HG02763 (cell line): Measurements from ENCODE around the gene FOXD2.

Experiments
- ATAC-seq: cut with Tn5 transposase; IDR thresholded peaks from one replicate; pipeline ENCODE4 v1.9.1; 2021; ENCODE audit warnings: mild to moderate bottlenecking, moderate library complexity; ENCODE audit not compliant: unreplicated experiment

Gene FOXD2

DNA sequence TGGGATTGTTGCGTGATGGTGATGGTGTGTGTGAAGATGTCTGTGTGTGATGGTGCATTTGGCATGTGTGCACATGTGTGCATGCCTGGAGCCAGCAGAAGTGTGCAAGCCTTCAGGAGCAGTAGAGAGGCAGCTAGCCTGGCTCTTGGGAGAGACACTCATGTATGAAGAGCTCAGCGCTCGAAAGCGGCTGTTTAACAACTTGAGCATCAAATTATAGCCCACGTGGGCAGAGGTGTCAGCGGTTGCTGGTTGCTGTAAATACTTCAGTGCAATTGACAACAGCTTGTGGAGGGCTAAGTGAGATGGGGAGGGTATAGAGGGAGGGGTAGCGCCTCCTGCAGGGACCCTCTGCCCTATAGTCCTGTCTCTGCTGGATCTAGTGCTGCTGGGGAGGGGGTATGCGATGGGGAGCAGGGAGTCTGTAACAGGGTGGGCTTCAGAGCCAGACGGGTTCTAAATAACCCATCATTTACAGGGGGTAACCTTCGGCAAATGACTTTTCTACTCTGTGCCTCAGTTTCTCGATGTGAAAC is 21.5 kb downstream of the FOXD2 start:
- no peak for ATAC-seq

DNA sequence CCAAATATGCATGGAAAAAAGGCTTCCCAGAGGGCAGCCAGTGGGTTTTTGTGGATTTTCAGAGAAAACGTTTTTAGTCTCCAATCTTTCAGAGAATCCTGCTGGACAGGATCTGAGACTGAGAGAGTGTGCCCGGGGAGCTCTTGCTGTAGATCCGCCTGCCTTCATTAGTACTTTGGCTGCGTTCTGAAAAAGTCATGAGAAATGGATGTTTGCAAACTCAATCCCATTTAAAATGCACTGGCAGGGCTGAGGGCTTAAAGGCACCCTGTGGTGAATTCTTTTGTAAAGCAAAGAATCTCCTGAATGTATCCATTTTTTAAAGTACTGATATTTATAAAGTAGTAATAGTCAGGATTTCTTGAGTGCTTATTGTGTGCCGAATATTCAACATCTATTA is 22.2 kb downstream of the FOXD2 start:
- ATAC-seq = no peak

- ATAC-seq = no peak
Observed at GRCh38 chr1:47460456-47460855, 22.6 kb downstream of the FOXD2 start.

GRCh38 chr1:47465605-47466004 is 27.8 kb downstream of the FOXD2 start:
- ATAC-seq = no peak

GRCh38 chr1:47468709-47469389 is 31.0 kb downstream of the FOXD2 start:
- no peak for ATAC-seq

GRCh38 chr1:47469390-47469759 is 31.5 kb downstream of the FOXD2 start:
- no peak for ATAC-seq

GRCh38 chr1:47469910-47470309 is 32.1 kb downstream of the FOXD2 start:
- ATAC-seq = no peak

GRCh38 chr1:47471163-47471562 is 33.3 kb downstream of the FOXD2 start:
- no peak for ATAC-seq

DNA sequence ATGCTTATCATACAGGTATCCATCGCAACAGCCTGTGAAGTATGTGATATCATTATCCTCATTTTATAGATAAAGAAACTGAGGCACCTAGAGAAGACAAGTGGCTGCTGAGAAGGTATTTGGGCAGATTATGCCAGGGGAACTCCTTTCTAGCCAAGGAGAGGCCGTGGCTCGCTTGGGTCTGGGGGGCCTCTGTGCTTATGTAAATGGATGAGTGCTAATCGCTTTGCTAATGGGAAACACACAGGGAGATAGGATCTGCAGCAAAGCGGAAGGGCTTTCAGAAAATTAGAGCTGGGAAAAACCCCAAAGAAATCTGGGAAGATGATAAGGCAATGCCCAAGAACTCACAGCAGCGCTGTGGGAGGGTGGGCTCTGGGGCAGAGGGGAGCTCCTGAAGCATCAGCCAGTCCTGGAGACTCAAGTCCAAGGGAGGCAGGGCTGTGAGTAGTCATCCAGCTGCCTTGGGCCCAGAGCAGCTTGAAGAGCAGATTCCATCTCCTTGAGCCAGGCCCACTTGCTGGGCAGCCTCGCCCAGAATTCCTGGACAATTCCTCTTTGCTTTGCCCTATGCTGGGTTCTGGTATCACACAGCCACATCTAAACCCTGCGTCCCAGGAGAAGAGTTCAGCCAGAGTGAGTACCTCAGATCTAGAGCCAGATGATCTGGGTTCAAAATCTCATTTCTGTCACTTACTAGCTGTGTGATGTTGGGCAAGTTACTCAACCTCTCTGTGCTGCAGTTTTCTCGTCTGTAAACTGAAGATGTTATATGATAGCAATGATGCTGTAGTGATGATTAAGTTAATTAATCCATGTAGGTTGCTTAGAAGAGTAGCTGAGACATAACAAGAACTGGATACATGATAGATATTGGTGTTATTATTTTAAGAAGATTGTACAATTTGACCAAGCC is 36.7 kb downstream of the FOXD2 start:
- no peak for ATAC-seq

- ATAC-seq = no peak
Observed at GRCh38 chr1:47477595-47478080, 39.8 kb downstream of the FOXD2 start.

GRCh38 chr1:47478090-47478489 is 40.2 kb downstream of the FOXD2 start:
- ATAC-seq = no peak

GRCh38 chr1:47479664-47480063 is 41.8 kb downstream of the FOXD2 start:
- ATAC-seq = no peak

- ATAC-seq = no peak
Observed at GRCh38 chr1:47481936-47482335, 44.1 kb downstream of the FOXD2 start.

DNA sequence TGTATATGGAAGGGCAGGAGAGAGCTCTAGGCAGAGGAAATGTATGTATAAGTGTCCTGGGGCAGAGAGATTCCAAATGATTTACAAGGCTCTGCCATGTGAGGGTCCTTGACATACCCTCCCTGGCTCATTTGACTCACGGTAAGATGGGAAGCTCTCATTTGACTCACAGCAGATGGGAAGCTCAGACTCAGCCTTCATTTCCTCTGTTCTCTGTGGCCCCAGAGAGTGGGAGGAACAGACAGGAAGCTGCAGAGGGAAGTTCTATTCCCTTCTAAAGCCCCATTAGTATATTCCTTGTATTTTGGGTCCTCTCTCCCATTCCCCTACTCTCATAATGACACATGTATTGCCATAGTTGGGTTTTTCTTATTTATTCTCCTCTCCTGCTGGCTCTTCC is 44.9 kb downstream of the FOXD2 start:
- ATAC-seq = no peak

- ATAC-seq = no peak
Observed at GRCh38 chr1:47483651-47484050, 45.8 kb downstream of the FOXD2 start.

DNA sequence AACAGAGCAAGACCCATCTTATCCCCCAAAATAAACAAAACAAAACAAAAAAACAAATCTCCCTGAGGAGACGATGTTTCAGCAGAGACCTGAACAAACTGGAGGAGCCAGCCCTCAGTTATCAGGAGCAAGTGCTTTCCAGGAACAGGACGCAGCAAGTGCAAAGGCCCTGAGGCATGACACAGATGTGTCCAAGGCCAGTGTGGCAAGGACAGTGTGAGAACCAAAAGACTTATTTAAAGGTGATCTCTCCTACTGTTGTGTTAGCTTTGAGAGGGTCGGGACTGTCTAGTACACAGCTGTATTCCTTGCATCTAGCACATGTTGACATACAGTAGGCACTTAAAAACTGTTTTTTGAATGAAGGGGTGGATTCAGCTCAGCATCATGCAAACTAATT is 48.0 kb downstream of the FOXD2 start:
- no peak for ATAC-seq

GRCh38 chr1:47487332-47487731 is 49.5 kb downstream of the FOXD2 start:
- ATAC-seq = no peak

GRCh38 chr1:47487850-47488450 is 50.1 kb downstream of the FOXD2 start:
- ATAC-seq = no peak
